Measurements from ENCODE around the gene COL4A2.

The COL4A2 gene

GRCh38 chr13:110323172-110323891 is 16.2 kb downstream of the COL4A2 start:
- no peak for DNase-seq

GRCh38 chr13:110324026-110324749 is 17.1 kb downstream of the COL4A2 start:
- no peak for DNase-seq

- no peak for DNase-seq
Measured at GRCh38 chr13:110326263-110326904, 19.3 kb downstream of the COL4A2 start.

DNA sequence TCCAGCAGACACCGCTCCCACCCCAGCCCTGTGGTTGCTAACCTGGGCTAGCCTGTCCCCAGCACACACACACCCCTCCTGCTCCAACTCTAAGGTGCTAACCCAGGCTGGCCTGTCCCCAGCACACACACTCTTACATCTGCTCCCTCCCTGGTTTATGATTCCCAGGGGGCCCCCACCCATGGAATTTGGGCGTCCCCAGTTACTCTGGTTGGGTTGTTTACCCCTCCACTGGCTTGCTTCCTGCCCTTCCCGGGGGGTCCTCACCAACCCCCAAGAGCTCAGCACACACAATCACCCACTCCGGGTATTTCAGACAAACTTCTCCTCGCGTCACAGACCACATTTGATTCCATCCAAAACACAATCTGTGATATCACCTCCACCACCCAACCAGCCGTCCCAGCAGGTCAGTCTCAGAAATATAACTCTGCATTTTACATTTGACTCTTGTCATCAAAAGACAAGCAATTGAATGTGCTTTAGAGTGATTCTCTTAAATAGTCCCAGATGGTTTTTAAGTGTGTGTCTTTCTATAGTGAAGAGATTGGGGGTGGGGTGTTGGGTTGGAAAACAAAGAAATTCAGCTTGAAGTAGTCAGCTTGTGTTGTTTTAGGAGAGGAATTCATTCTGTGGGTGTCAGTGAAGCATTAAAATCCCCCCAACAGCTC is 20.1 kb downstream of the COL4A2 start:
- no peak for DNase-seq

- no peak for DNase-seq
Measured at GRCh38 chr13:110328573-110328972, 21.5 kb downstream of the COL4A2 start.

- DNase-seq, result no peak
Measured at GRCh38 chr13:110329258-110329657, 22.2 kb downstream of the COL4A2 start.

- DNase-seq, result no peak
Measured at GRCh38 chr13:110329798-110330461, 22.8 kb downstream of the COL4A2 start.

DNA sequence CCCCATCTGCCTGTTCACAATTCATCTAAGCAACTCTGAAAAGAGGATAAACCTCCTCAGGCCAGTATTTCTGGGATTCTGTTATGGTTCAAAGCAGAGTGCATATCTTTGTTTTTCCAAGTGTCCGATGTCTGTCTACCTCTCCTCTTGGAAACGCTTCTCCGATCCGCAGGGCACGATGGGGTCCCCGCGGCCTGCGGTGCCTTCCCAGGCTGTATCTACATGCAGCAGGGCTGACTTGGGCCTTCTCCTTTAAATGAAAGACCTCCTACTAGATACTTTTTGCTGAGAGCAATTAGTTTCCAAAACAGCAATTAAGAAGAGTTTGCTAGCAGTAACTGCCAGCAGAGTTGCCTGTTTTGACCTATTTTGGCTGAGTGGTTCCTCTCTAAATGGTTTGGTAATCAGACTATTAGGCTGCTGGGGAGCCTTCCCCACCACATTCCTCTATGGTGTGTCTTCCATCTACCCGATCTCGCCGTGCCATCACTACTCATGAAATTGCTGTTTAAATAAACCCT is 23.5 kb downstream of the COL4A2 start:
- no peak for DNase-seq

DNA sequence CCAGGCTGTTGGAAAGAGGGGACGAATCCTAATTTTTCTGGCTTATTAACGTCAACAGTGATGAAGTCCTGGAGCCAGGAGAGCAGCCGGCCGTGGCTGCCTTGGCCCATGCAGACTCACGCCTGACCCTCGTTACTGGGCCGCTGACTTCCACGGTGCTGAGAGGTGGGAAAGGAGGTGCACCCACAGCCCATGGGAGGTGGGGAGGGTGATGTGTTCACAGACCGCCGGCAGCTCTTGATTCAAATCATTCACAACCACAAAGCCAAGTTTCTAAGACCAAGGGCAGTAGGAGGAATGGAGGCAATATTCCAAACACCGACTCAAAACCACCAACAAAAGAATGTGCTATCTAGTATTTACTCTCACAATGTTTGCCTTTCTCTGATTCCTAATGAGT is 24.3 kb downstream of the COL4A2 start:
- DNase-seq, result no peak

DNA sequence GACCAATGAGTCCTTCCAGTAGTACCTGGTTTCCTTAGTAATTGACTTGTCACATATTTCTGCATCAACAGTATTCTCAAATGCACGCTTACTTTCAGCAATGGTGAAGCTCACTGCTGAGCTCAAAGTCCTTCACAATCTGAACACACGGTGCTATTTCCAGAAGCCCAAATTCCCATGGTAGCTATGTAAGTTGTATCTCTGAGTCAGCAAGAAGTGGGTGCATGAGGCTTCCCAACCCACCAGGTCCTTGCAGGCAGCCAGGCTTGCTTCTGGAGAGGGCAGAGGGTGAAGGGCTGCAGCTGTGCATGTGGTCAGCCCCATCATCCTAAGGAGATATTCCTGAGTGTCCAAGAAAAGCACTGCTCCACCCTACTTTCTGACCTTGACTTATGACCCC is 25.7 kb downstream of the COL4A2 start:
- DNase-seq, result no peak

DNA sequence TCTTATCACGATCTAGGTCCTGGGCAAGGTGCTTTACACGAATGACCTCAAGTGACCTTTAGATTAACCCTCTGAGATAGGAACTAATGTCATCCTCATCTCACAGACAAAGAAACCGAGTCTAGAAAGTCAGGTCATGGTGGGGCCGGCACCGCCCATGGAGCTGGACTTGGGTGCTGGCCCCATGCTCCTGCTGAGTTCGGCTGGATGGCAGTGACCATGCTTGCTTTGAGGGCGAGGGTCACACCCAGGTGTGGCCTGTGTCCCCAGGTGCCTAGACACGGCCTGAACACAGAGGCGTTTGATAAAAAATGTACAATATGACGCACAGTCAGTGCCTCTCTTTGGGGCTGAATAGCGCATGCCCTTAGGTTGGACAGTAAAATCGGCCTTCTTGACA is 26.8 kb downstream of the COL4A2 start:
- no peak for DNase-seq

DNA sequence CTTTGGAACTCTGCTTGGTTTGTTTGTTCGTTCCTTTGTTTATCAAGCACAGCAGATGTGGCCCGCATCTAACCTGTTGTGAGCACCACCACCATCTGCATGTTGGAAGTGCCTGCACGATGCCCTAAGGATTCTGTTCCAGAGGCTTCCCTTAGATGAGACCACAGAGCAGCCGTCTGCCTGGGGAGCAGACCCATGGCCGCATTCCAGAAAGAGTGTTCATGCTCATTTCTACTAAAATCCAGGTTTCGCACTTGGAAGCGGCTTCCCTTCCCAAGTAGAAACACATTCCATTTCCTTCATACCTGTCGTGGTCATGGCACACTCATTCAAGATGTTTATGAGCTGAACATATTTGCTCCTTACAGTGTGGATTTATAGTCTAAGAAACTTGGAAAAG is 27.2 kb downstream of the COL4A2 start:
- no peak for DNase-seq

DNA sequence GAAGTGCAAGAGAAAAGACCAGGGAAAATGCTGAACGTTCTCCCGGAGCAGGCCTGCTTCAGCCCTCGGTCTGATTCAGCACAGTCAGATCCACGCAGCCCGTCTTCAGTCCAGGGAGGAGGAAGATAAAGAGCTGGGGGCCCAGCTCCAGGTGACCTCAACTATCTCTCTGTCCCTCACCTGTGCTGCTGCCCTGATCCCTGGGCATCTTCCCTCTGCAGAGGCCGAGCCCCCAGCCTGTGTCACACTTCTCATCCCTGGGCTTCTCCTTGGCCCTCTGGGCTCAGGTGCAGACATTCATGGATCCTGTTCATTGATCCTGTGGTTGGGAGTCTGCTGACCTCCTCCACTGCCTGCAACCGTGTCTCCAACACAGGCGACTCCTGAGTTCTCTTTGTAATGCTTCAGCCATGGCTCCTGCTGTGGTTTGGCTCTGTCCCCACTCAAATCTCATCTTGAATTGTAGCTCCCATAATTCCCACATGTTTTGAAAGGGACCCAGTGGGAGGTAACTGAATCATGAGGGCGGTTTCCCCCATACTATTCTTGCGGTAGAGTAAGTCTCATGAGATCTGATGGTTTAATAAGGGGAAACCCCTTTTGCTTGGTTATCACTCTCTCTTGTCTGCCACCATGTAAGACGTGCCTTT is 27.9 kb downstream of the COL4A2 start:
- DNase-seq, result no peak

DNA sequence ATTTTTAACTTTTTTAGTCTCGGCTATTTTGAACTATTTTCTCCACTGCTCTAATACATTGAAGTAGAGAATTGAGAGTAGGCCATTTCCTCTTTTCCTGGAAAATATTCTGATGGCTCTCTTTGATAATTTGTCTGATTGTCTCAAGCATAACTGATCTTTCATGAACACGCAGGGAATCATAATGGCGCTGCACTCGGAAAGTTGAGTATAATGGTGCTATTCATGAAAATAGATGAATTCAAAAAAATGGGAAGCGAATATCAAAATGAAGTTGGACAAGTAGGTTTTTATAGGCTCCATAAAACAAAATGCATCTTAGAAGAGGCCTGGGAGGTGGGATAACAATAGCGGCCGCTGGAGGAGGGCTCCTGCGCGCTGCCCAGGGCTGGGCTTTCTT is 29.0 kb downstream of the COL4A2 start:
- DNase-seq, result no peak

GRCh38 chr13:110336681-110337080 is 29.6 kb downstream of the COL4A2 start:
- DNase-seq, result no peak

- DNase-seq, result no peak
Measured at GRCh38 chr13:110337247-110337646, 30.2 kb downstream of the COL4A2 start.

DNA sequence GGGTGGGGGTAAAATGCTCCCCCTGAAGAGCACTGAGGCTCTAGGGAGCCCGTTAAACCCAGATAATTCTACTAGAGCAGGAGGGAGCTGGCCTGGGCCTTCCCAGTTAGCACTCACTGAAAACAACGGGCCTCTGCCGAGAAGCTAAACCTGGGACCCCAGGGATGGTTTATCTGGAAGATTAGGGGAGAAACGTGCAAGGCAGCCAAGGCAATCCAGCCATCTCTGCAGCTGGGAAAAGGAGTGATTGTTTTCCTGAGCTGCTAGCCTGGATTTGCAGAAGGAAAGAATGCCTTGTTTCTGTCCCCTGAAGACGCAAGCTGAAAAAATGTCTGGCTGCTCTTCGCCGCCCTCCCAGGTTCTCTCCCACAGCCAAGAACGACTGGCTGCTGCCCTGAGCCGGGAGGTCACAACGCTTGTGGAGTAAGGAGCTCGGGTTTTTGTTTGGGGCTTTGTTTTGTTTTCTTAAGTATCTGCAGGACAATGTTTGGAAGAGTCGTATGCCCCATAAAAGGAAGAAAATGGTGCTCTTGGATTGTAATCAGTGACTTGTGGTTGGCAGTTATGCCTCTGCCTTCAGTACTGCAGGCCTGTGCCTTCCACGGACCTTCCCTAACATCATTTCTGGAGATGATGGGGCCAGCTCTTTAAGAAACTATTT is 31.5 kb downstream of the COL4A2 start:
- DNase-seq, result no peak

DNA sequence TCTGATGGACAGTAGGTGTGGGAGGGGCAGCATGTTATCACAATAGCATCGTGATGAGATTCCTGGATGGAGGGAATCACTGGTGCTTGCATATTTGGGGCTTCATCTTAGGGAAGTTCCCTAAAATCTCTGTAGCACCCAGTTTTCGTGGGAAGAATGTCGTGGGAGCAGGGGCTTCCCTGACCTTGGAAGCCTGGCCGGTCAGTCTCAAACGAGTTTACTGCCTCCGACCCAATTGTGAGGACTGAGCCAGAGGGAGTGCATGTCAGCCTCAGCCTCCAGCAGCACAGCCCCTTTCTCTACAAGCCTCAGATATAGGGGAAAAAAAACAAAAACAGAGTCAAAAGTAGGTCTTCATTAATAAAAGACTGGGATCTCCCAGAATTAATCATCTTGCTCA is 32.2 kb downstream of the COL4A2 start:
- DNase-seq, result no peak

- no peak for DNase-seq
Measured at GRCh38 chr13:110339975-110340550, 33.0 kb downstream of the COL4A2 start.

DNA sequence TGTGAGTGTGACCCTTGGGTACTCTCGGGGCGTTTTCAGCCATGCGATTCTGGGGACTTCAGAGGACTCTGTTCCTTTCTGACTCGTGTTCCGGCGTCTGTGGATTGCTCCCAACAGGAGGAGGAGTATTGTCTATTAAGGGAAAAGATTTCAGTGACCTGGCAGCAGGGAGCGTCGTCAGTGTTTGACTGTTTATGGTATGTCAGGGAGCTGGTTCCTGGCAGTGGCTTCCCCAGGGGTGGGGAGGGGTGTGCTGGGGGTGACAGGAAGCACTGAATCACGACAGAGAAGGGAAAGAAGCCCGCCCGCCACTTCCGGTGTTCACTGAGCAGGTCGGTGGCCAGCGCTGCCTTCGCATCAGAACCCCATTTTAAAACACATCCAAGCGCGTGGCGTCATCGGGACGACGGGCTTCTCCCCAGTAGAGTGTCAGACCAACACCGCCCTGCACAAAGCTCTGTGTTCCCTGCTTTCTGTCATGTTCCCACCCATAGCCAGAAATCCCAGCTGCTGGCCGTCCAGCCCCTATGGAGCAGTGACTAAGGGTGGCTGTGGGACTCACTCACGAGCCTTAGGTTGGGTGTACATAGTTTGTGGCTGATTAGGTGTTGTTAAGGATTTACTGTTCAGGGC is 33.8 kb downstream of the COL4A2 start:
- DNase-seq, result no peak
